Fibroblast of skin of left biceps (primary cell): ENCODE results near the gene ZSWIM9.
"Not testable (repeated sequence)": the region's sequence is repeated elsewhere in the genome, so short reads cannot be mapped to it uniquely, and the experiment has no call there.

Source experiments
- DNase-seq, 2 experiments: peaks; one replicate each; pipeline ENCODE4 v3.0.0-alpha.2; 2013; ENCODE audit warnings: low read depth in 2 of 2

Gene ZSWIM9

DNA sequence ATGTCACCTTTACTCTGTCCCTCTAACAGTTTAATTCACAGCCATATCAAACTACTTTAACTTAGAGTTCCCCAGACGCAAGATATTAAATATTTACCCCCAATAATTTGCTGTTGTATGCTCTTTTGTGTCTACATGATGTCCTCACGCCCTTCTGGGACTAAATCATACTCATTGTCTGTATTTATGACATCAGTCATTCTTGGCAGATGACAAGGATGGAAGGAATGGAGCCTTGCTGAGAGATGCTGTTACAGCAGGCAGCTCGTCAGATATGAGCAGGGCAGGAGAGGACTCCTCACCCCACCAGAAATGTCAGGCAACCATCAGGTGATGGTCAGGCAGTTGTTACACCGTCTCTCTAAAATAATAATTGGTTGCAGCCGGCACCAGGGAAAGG, 43.5 kb downstream of the ZSWIM9 start:
- no peak for DNase-seq

DNA sequence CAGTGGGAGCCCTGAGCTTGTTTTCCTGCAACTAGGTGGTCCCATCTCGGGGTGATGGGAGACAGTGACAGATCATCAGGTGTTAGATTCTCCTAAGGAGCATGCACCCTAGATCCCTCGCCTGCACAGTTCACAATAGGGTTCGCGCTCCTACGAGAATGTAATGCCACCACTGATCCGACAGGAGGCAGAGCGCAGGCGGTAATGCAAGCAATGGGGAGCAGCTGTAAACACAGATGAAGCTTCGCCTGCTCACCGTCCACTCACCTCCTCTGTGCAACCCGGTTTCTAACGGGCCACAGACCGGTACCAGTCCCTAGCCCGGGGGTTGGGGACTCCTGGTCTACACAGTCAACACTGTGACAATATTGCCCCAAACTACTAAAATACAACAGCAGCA, 46.5 kb downstream of the ZSWIM9 start:
- DNase-seq: no peak

DNA sequence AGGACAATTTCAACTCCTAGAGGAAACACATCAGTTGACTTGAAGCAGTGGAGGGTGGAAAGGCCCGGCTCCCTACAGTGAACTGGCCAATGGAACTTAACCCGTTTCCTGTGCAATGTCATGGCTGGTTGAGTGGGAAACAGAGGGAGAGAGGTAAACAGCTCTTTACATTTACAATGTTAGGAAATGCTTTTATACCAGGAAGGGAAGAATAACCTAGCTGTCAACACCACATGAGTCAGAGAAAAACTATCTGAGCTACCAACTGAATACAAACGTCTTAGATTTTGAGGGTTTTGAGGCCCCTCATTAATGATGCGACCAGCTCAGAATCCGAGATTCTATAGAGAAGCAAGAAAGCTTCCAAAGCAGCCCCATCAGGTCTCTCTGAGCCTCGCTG, 48.5 kb downstream of the ZSWIM9 start:
- no peak for DNase-seq

DNA sequence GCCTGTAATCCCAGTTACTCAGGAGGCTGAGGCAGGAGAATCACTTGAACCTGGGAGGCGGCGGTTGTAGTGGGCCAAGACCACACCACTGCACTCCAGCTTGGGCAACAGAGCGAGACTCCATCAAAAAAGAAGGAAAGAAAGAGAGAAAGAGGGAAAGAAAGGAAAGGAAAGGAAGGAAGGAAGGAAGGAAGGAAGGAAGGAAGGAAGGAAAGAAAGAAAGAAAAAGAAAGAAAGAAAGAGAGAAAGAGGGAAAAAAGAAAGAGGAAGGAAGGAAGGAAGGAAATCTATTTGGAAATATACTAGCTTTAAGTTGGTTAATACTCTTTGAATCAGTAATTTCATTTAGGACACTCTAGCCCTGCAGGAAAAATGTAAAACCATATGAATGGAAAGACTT, 50.3 kb downstream of the ZSWIM9 start:
- DNase-seq: not testable (repeated sequence)

DNA sequence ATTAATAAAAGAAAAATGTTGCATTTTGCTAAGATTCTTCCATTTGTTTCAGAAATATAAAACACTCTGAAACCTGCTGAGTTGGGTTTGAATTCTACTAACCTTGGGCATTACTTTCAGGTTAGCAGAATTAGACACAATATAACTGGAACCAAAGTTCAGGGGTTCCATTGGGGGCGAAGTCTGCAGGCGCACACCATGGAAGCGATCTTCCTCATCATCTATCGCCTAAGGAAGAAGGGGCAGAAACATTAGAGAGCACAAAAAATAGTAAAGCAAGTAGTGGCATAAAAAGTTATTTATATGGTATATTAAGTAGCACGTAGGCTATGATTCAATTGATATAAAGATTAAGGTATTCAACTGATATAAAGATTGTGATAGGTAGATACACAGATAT, 51.1 kb downstream of the ZSWIM9 start:
- DNase-seq: no peak

DNA sequence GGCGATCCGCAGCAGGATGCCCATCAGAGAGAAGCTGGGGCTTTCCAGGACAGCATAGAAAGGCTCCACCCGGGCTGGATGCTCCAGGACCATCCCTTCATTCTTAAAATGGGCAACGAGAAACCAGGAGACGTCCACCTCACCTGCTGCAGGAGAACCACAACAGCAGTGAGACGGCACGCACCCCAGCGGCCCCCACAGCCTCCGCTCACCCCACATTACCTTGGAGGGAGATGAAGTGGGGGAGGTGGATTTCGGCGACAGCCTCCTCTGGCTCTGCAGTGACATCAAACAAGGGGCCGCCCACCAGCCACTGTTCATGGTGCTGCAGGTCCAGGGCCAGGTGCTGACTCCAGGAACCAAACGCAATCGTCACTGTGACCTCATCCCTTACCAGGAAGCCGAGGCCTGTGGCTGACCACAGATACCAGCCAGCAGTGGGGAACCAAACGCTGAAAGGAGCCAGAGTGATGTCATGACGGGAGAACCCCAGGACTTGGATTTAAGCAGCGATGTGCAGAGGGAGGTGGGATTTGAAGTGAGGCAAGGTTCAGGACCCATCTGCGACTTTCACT, 60.2 kb downstream of the ZSWIM9 start:
- no peak for DNase-seq

DNA sequence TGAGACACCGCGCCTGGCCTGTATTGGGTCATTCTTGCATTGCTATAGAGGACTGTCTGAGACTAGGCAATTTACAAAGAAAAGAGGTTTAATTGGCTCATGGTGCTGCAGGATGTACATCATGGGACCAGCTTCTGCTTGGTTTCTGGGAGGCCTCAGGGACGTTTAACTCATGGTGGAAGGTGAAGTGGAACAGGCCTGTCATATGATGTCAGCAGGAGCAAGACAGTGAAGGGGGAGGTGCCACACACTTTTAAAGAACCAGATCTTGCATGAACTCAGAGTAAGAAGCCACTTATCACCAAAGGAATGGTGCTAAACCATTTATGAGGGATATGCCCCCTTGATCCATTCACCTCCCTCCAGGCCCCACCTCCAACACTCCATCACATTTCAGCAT, 66.6 kb downstream of the ZSWIM9 start:
- DNase-seq: no peak

DNA sequence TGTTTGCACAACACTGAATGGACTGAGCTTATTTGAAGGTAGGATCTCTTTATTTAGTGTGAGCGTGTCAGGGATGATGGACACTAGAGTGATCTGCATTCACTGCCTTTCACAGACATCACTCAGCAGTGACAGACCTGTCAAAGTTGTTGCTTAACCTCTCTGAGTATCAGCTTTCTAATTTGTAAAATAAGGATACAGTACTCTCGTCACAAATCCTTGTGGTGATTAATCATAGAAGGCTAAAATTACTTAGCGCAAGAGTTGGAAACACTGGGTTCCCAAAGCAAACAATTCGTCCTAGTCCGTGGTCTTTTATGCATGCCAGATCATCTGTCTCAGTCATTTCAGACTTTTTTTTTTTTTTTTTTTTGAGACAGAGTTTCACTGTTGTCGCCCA, 68.6 kb downstream of the ZSWIM9 start:
- DNase-seq: no peak

DNA sequence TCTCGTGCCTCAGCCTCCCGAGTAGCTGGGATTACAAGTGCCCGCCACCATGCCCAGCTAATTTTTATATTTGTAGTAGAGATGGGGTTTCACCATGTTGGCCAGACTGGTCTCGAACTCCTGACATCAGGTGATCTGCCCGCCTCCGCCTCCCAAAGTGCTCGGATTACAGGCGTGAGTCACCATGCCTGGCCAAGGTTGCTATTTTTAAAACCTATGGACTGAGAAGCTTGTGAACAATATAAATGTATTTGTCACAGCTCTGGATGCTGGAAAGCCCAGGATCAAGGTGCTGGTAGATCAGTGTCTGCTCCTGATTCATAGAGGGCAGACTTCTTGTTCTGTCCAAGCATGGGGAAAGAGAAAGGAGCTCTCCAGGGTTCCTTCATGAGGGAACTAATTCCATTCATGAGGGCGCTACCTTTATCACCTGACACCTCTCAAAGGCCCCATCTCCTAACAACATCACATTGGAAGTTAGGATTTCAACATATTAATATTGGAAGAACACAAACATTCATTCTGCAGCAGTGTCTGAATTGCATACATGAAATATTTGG, 69.2 kb downstream of the ZSWIM9 start:
- no peak for DNase-seq

DNA sequence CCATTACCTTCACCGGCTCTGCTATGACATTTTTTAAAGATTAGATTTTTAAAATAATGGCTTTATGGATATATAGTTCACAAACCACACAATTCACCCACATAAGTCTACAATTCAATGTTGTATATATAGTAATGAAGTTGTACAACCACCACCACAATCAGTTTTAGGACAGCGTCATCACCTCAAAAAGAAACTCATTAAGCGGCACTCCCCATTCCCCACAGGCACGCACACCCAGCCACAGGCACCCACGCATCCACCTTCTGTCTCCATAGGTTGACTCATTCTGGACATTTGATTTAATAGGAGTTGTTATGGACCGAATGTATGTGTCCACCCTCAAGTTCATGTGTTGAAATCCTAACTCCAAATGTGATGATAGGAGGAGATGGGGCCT, 71.3 kb downstream of the ZSWIM9 start:
- not testable (repeated sequence) for DNase-seq

DNA sequence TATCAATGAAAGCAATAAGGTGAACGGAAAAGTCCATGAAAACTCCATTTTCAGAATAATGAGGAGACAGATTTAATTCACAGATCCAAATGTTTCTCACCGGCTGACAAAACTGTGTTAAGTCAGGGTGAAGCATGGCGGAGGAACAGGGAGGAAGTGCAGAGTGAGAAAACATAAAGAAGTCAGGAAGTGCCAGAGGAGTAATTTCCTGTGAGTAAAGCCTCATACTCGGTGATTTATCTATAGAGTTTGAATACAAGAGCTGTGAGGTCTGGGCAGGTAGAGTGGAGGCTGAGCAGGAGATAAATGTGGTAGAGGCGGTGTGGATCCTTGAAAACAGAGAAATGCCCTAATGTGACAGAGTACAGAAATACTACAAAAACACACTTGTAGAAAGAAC, 73.8 kb downstream of the ZSWIM9 start:
- DNase-seq: no peak

DNA sequence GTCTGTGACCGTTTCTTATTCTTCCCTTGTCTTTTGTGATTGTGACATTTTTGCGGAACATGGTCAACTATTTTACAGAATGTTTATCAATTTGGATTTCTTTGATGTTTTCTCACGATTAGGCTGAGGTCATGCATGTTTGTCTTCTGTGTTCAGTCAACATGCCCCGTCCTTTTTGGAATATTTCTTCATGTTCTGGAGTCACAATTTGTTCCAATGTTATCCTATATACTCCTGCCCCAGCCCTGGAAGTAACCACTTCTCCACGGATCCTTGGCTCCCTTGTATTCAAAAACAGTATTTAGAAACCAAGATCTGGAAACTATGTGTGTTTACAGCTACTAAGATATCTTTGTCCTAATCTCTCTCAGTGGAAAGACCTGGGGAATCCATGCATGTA, 75.6 kb downstream of the ZSWIM9 start:
- DNase-seq: no peak

DNA sequence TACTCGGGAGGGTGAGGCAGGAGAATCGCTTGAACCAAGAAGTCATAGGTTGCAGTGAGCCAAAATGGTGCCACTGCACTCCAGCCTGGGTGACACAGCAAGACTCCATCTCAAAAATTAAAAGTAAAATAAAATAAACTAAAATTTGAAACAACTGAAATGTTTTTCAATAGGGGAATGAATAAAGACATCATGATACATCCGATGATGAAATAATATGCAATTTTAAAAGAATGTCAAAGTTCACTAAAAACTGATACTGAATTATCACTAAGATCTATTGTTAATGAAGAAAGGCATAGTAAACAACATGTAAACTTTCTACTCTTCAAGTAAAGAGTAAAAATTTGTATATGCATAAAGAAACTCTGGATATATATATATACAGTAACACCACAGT, 76.7 kb downstream of the ZSWIM9 start:
- no peak for DNase-seq
